ENCODE results near the gene WDFY2.

Gene WDFY2

DNA sequence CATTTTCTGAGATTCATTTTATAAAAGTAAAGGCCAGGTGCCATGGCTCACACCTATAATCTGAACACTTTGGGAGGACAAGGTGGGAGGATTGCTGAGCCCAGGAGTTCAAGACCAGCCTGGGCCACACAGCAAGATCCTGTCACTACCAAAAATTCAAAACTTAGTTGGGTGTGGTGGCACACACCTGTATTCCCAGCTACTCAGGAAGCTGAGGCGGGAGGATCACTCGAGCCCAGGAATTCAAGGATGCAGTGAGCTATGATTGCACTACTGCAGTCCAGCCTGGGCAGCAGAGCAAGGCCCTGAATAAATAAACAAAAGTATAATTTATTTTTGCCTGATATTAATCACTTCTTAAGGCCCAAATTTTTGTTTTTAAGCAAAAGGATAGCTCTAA lies 179.2 kb downstream of the WDFY2 start:
- no peak overlapping the region for H3K4me2 ChIP-seq (ENCODE audit: insufficient read depth, low read length)
- no peak for ATAC-seq (ENCODE audit: insufficient read depth, low read depth)
- H3K79me2 ChIP-seq (ENCODE audit: insufficient read depth, low read length) = no peaks in the 10 kb centered on the region
- no peak for TF ChIP-seq CTCF (IDR thresholded peaks at IDR 0.05; ENCODE audit: borderline replicate concordance, extremely low read depth, low read length, poor library complexity, severe bottlenecking)
- TF ChIP-seq EZH2 (IDR thresholded peaks at IDR 0.05; ENCODE audit: borderline replicate concordance, low read depth, low read length, severe bottlenecking) = no peak
- H3K4me3 ChIP-seq (ENCODE audit: low read depth in 1 of 2, low read length in 2 of 2) = no peak overlapping the region
- no peak overlapping the region for H3K9ac ChIP-seq (ENCODE audit: low read depth, low read length)
- no peak overlapping the region for H3K27ac ChIP-seq (ENCODE audit: low read length)
- H3K9me3 ChIP-seq (ENCODE audit: insufficient read depth, low read length, severe bottlenecking) = no peaks in the 10 kb centered on the region
- no peaks in the 10 kb centered on the region for H3K27me3 ChIP-seq (ENCODE audit: insufficient read depth, low read length, poor library complexity)
- H4K20me1 ChIP-seq (ENCODE audit: insufficient read depth, low read length) = no peaks in the 10 kb centered on the region
- DNase-seq = no peak
- peaks cover 8% of the 10 kb centered on the region; the same call in 1 of the 2 replicates for H3K36me3 ChIP-seq (ENCODE audit: insufficient read depth, low read length)
- no peaks in the 10 kb centered on the region for H3K4me1 ChIP-seq (ENCODE audit: insufficient read depth, low read length)
- no peak overlapping the region for H2AFZ ChIP-seq (ENCODE audit: low read depth, low read length)

GRCh38 chr13:51764184-51765141 lies 180.2 kb downstream of the WDFY2 start:
- Histone ChIP-seq H3K9me3 (ENCODE audit: insufficient read depth, low read length, severe bottlenecking) (no peaks in the 10 kb centered on the region), H3K36me3 (ENCODE audit: insufficient read depth, low read length) (peaks cover 6% of the 10 kb centered on the region; the same call in 1 of the 2 replicates), H4K20me1 (ENCODE audit: insufficient read depth, low read length) (no peaks in the 10 kb centered on the region), H3K4me3 (ENCODE audit: low read depth in 1 of 2, low read length in 2 of 2) (no peak overlapping the region), H3K4me2 (ENCODE audit: insufficient read depth, low read length) (no peak overlapping the region), H3K27me3 (ENCODE audit: insufficient read depth, low read length, poor library complexity) (no peaks in the 10 kb centered on the region), H3K27ac (ENCODE audit: low read length) (no peak overlapping the region), H3K9ac (ENCODE audit: low read depth, low read length) (no peak overlapping the region), H2AFZ (ENCODE audit: low read depth, low read length) (no peak overlapping the region), H3K79me2 (ENCODE audit: insufficient read depth, low read length) (no peaks in the 10 kb centered on the region), H3K4me1 (ENCODE audit: insufficient read depth, low read length) (no peaks in the 10 kb centered on the region)
- peak; percentile 16 for DNase-seq
- peak; percentile 56 for ATAC-seq (ENCODE audit: insufficient read depth, low read depth)
- no peak for TF ChIP-seq EZH2 (IDR thresholded peaks at IDR 0.05; ENCODE audit: borderline replicate concordance, low read depth, low read length, severe bottlenecking)
- no peak for TF ChIP-seq CTCF (IDR thresholded peaks at IDR 0.05; ENCODE audit: borderline replicate concordance, extremely low read depth, low read length, poor library complexity, severe bottlenecking)

DNA sequence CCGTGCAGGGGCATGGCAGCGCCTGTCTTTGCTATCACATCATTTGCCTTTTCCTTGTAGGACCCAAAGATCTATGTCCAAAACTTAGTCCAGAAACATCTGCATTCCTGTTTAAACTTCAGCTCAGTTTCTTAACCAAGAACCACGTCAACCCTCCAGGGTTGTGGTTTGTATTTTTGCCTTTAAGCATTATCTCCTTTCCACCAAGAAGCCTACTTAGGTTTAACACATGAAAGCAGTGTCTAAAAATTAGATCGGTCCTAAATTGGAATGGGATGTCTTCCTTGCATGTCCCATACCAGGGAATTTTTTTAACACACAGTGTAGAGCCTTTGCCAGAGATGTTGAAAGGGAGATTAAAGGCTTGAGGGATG lies 180.9 kb downstream of the WDFY2 start:
- no peaks in the 10 kb centered on the region for H3K27me3 ChIP-seq (ENCODE audit: insufficient read depth, low read length, poor library complexity)
- H3K27ac ChIP-seq (ENCODE audit: low read length) = no peak overlapping the region
- H3K9ac ChIP-seq (ENCODE audit: low read depth, low read length) = no peak overlapping the region
- H3K79me2 ChIP-seq (ENCODE audit: insufficient read depth, low read length) = no peaks in the 10 kb centered on the region
- no peak overlapping the region for H3K4me2 ChIP-seq (ENCODE audit: insufficient read depth, low read length)
- TF ChIP-seq EZH2 (IDR thresholded peaks at IDR 0.05; ENCODE audit: borderline replicate concordance, low read depth, low read length, severe bottlenecking) = no peak
- TF ChIP-seq CTCF (IDR thresholded peaks at IDR 0.05; ENCODE audit: borderline replicate concordance, extremely low read depth, low read length, poor library complexity, severe bottlenecking) = no peak
- no peak overlapping the region for H3K4me3 ChIP-seq (ENCODE audit: low read depth in 1 of 2, low read length in 2 of 2)
- DNase-seq (no peak), ATAC-seq (ENCODE audit: insufficient read depth, low read depth) (peak; percentile 7; the same call in 1 of the 3 replicates)
- no peaks in the 10 kb centered on the region for H3K9me3 ChIP-seq (ENCODE audit: insufficient read depth, low read length, severe bottlenecking)
- no peak overlapping the region for H2AFZ ChIP-seq (ENCODE audit: low read depth, low read length)
- H3K4me1 ChIP-seq (ENCODE audit: insufficient read depth, low read length) = no peaks in the 10 kb centered on the region
- peaks cover 6% of the 10 kb centered on the region; the same call in 1 of the 2 replicates for H3K36me3 ChIP-seq (ENCODE audit: insufficient read depth, low read length)
- no peaks in the 10 kb centered on the region for H4K20me1 ChIP-seq (ENCODE audit: insufficient read depth, low read length)
